Renal cortical epithelial cell (primary cell): ENCODE data around the gene MED20. TPM values are rescaled to one million over a fixed set of nuclear protein-coding genes. Genes with fewer than 3 reads are reported as not detected.

Experiments used
- total RNA-seq: library from RNA; depleted of rRNA; stranded (reverse); fragments of >200 nt; gene quantifications from 2 replicates; pipeline ENCODE4 v1.2.3, GENCODE V29; 2014

MED20 gene
- total RNA-seq, 1 donor from 2014 or later: 42.5 TPM

Other genes starting within 250 kb of the MED20 start
- gene TFEB, start 185.5 kb downstream of the MED20 start, total RNA-seq: 5.2 and 14.7 TPM in 2 replicates
- not detected in 2 replicates for gene PGC, start 173.7 kb downstream of the MED20 start, total RNA-seq
- 0.35 and 2.0 TPM in 2 replicates for gene FRS3, start 141.2 kb downstream of the MED20 start, total RNA-seq
- 0.52 and 1.7 TPM in 2 replicates for gene PRICKLE4, start 140.4 kb downstream of the MED20 start, total RNA-seq
- 60.7 and 96.6 TPM in 2 replicates for gene TOMM6, start 133.4 kb downstream of the MED20 start, total RNA-seq
- 0.87 and 6.3 TPM in 2 replicates for gene USP49, start 25.8 kb downstream of the MED20 start, total RNA-seq
- gene BYSL, start 360 bp upstream of the MED20 start, total RNA-seq: 12.5 and 31.4 TPM in 2 replicates
- 54.9 and 113 TPM in 2 replicates for gene CCND3, start 20.7 kb upstream of the MED20 start, total RNA-seq
- 18.1 and 20.3 TPM in 2 replicates for gene TAF8, start 129.4 kb upstream of the MED20 start, total RNA-seq
- 6.9 and 16.3 TPM in 2 replicates for gene C6orf132, start 221.5 kb upstream of the MED20 start, total RNA-seq